Brain microvascular endothelial cell (primary cell): ENCODE results near the gene TCAP.

ENCODE experiments used
- DNase-seq: peaks from one replicate; pipeline ENCODE4 v3.0.0-alpha.2; 2020
- H3K27ac ChIP-seq: fragments of 250-450 bp; sonication (Bioruptor Pico); 2 replicates; pipeline ENCODE4 v1.5.1; 2020; ENCODE audit warnings: mild to moderate bottlenecking, moderate library complexity
- H3K27me3 ChIP-seq: fragments of 250-450 bp; sonication (Bioruptor Pico); replicated peaks from 2 replicates; pipeline ENCODE4 v1.5.1; 2020; ENCODE audit warnings: mild to moderate bottlenecking
- H3K36me3 ChIP-seq: fragments of 250-450 bp; sonication (Bioruptor Pico); replicated peaks from 2 replicates; pipeline ENCODE4 v1.5.1; 2020; ENCODE audit warnings: mild to moderate bottlenecking
- H3K4me3 ChIP-seq: 2 replicates; pipeline ENCODE4 v1.5.1; 2011; ENCODE audit warnings: low read depth, mild to moderate bottlenecking, control low read depth, low read length, moderate library complexity
- CTCF ChIP-seq: IDR thresholded peaks from 2 replicates; pipeline ENCODE4 v1.5.1; 2011; ENCODE audit warnings: low read depth, mild to moderate bottlenecking, moderate library complexity, low read length, control low read depth, inconsistent platforms; ENCODE audit errors: missing control alignments
- in situ Hi-C: cut with HindIII; loops from 2 replicates; pipeline ENCODE4 v1.10.0; 2017; ENCODE audit warnings: low sequenced_read_pairs, low pct_ligation_motif_present

TCAP gene

DNA sequence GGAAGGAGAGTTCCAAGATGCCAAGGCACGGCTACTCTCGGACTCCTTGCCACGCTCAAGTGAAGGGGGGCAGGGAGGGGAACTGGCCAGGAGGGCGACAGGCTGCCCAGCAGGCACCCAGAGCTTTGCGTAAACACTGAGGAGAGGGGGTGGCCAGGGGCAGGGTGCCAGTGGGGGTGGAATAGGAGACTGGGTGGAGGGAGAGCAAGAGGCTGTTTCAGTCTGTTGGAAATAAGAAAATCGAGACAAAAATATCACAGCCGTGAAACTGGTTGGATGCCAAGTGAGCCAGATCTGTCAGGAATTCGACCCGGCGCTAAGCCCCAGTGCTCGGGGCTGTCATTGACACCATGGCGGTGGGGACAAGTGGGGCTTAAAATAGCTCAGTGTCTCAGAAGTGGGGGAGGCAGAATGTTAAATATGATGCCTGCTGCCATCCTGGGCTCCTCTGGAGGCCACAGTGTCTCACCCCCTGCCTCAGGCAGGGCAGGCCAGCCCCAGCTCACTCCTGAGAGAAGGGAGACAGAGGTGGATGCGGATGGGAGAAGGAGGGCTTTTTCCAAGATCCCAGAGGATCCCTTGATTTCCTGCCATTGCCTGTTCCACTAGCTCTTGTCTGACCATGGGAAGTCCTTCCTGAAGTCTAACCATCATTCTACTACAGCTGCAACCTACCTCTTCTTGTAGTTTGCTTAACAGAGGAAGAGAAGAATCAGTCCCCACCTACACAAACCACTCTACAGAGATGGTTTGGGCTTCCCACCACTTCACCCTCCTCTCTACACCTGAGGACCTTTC, 12.6 kb downstream of the TCAP start:
- Histone ChIP-seq H3K4me3 (no peak overlapping the region), H3K36me3 (no peaks in the 10 kb centered on the region), H3K27me3 (no peaks in the 10 kb centered on the region), H3K27ac (no peak overlapping the region)
- no peak for TF ChIP-seq CTCF
- in situ Hi-C loops, result no loop called here
- no peak for DNase-seq

DNA sequence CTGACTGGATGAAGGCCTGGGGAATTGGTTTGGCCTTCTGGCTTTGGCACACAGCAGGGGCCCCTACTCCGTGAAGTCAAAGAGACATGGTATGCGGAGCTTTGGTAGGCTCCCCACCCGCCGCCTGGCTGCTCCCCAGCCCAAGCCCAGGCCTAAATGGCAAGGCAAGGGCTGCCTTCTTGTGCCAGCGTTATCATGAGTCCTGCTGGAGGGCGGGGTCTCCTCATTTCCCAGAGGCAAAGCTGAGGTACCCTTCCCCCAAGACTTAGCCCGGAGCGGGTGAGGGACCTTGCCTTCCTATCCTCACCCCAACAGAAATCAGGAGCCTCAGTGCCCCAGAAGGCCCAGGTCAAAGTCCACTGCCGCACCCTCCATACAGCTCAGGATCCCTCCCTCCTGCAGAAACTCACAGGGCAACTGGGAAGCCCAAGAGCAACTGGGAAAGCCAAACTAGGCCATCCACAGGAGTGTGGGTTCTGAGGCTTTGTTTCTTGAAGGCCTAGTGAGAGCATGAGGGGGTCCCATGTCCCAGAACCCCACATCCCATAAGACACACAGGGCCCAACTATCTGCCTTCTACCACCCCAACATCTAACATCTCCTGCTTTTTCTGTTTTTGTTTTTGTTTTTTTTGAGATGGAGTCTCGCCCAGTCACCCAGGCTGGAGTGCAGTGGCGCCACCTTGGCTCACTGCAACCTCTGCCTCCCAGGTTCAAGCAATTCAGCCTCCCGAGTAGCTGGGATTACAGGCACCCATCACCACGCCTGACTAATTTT, 13.4 kb downstream of the TCAP start:
- TF ChIP-seq CTCF, result no peak
- in situ Hi-C loops, result no loop called here
- no peaks in the 10 kb centered on the region for H3K27me3 ChIP-seq
- H3K4me3 ChIP-seq, result no peak overlapping the region
- DNase-seq, result no peak
- no peaks in the 10 kb centered on the region for H3K36me3 ChIP-seq
- no peak overlapping the region for H3K27ac ChIP-seq

GRCh38 chr17:39679521-39680192, 14.5 kb downstream of the TCAP start:
- Histone ChIP-seq H3K27me3 (no peaks in the 10 kb centered on the region), H3K4me3 (no peak overlapping the region), H3K27ac (no peak overlapping the region), H3K36me3 (no peaks in the 10 kb centered on the region)
- TF ChIP-seq CTCF, result no peak
- no peak for DNase-seq
- in situ Hi-C loops, result no loop called here

- no peak for TF ChIP-seq CTCF
- Histone ChIP-seq H3K36me3 (no peaks in the 10 kb centered on the region), H3K27me3 (no peaks in the 10 kb centered on the region), H3K4me3 (no peak overlapping the region), H3K27ac (no peak overlapping the region)
- no peak for DNase-seq
- in situ Hi-C loops, result no loop called here
These were observed 18.3 kb downstream of the TCAP start for GRCh38 chr17:39683295-39683939.

DNA sequence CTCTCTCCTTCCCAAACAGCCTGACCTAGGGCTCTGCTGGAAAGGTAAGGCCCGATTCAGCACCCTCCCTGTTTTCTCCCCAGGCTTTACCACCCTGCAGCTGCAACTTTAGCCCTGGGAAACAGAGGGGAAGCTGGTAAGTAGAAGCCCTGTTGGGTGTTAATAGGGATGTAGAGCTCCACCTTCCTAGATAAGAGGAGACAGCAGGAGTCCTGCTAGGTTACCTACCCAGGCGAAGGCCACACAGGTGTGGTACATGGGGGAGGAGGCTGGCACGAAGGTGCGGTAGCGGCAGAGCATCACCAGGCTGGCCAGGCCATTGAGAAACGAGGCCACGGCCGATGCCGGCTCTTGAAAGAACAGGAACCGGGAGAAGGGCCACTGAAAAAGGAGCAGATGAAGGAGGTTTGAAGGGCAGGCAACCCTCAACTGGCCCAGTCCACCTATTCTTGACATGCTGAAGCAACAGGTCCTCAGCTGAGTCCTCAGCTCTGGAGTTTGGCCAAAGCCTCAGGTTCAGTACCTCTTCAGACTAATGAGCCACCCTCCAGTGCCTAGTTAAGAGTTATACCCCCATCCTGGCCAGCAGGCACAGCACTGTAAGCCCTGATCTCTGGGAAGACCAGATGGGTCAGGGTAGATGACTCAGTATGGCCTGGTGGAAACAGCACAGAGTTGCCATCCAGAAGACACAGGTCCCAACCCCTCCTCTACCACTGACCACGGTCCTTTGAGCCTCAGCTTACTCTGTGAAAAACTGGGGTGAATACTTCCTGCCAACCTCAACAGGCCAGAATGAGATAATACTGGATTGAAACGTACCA, 19.4 kb downstream of the TCAP start:
- Histone ChIP-seq H3K4me3 (no peak overlapping the region), H3K27ac (no peak overlapping the region), H3K27me3 (no peaks in the 10 kb centered on the region), H3K36me3 (no peaks in the 10 kb centered on the region)
- no peak for DNase-seq
- no peak for TF ChIP-seq CTCF
- in situ Hi-C loops, result no loop called here
